Mesendoderm (in vitro differentiated cells): ENCODE results near the gene NPAS3.

Source experiments
- DNase-seq: peaks from one replicate; pipeline ENCODE4 v3.0.0; 2013
- H2AK5ac ChIP-seq: 2 replicates; pipeline ENCODE4 v1.6.1; 2013; ENCODE audit warnings: low read length, inconsistent platforms
- H2BK120ac ChIP-seq: 2 replicates; pipeline ENCODE4 v1.6.1; 2013; ENCODE audit warnings: low read depth, mild to moderate bottlenecking, low read length, moderate library complexity, mixed read lengths
- H2BK15ac ChIP-seq: replicated peaks from 2 replicates; pipeline ENCODE4 v1.6.1; 2013; ENCODE audit warnings: low read depth, mild to moderate bottlenecking, moderate library complexity
- H2BK5ac ChIP-seq: 2 replicates; pipeline ENCODE4 v1.6.1; 2013; ENCODE audit warnings: low read length, inconsistent platforms
- H3K18ac ChIP-seq: 2 replicates; pipeline ENCODE4 v1.6.1; 2013; ENCODE audit warnings: mild to moderate bottlenecking, low read length, mixed read lengths
- H3K23ac ChIP-seq: one replicate; pipeline ENCODE4 v1.6.1; 2013; ENCODE audit warnings: low read length
- H3K27ac ChIP-seq: 2 replicates; pipeline ENCODE4 v1.5.1; 2013; ENCODE audit warnings: low read depth, mild to moderate bottlenecking, inconsistent platforms, low read length, moderate library complexity
- H3K27me3 ChIP-seq: 2 replicates; pipeline ENCODE4 v1.6.1; 2013; ENCODE audit warnings: low read length, control low read depth, mild to moderate bottlenecking, inconsistent platforms; ENCODE audit not compliant: insufficient read depth, poor library complexity
- H3K36me3 ChIP-seq: 2 replicates; pipeline ENCODE4 v1.6.1; 2013; ENCODE audit warnings: low read length, inconsistent platforms; ENCODE audit not compliant: control insufficient read depth, insufficient read depth
- H3K4ac ChIP-seq: one replicate; pipeline ENCODE4 v1.6.1; 2013; ENCODE audit warnings: low read depth, mild to moderate bottlenecking, low read length, moderate library complexity
- H3K4me1 ChIP-seq: 2 replicates; pipeline ENCODE4 v1.6.1; 2013; ENCODE audit warnings: low read depth, low read length, inconsistent platforms; ENCODE audit not compliant: control insufficient read depth
- H3K4me2 ChIP-seq: 2 replicates; pipeline ENCODE4 v1.6.1; 2013; ENCODE audit warnings: low read length
- H3K4me3 ChIP-seq: 2 replicates; pipeline ENCODE4 v1.5.1; 2013; ENCODE audit warnings: mild to moderate bottlenecking, low read length
- H3K56ac ChIP-seq: one replicate; pipeline ENCODE4 v1.6.1; 2013; ENCODE audit warnings: low read length
- H3K79me1 ChIP-seq: 2 replicates; pipeline ENCODE4 v1.6.1; 2013; ENCODE audit warnings: low read length, inconsistent platforms
- H3K79me2 ChIP-seq: 2 replicates; pipeline ENCODE4 v1.6.1; 2013; ENCODE audit warnings: mild to moderate bottlenecking, low read length; ENCODE audit not compliant: control insufficient read depth, insufficient read depth
- H3K9ac ChIP-seq: 2 replicates; pipeline ENCODE4 v1.6.1; 2013; ENCODE audit warnings: low read length, inconsistent platforms
- H4K5ac ChIP-seq: one replicate; pipeline ENCODE4 v1.6.1; 2013; ENCODE audit warnings: low read length
- H4K8ac ChIP-seq: one replicate; pipeline ENCODE4 v1.6.1; 2013; ENCODE audit warnings: low read depth, mild to moderate bottlenecking, control low read depth, low read length, moderate library complexity
- WGBS: extraction: QIAGEN DNeasy Blood & Tissue Kit; methylation state at CpG from one replicate; pipeline ENCODE4 v1.1.7; 2013; ENCODE audit warnings: low lambda C conversion rate, missing lambda C conversion rate; ENCODE audit not compliant: insufficient coverage; ENCODE audit errors: extremely low coverage; 5-methylcytosine and 5-hydroxymethylcytosine counted together

Gene NPAS3

GRCh38 chr14:33376510-33376909 lies 437.8 kb downstream of the NPAS3 start:
- Histone ChIP-seq H3K79me1 (no peaks in the 10 kb centered on the region), H3K27ac (no peak overlapping the region), H4K8ac (no peak overlapping the region), H2BK15ac (no peak overlapping the region), H3K4me2 (no peak overlapping the region), H4K5ac (no peak overlapping the region), H3K18ac (no peak overlapping the region), H3K79me2 (no peaks in the 10 kb centered on the region), H3K4me3 (no peak overlapping the region), H2AK5ac (no peak overlapping the region), H2BK120ac (no peak overlapping the region), H3K36me3 (no peaks in the 10 kb centered on the region), H2BK5ac (no peak overlapping the region), H3K23ac (no peak overlapping the region), H3K9ac (no peak overlapping the region), H3K4me1 (no peaks in the 10 kb centered on the region), H3K56ac (no peak overlapping the region), H3K4ac (no peak overlapping the region), H3K27me3 (no peaks in the 10 kb centered on the region)
- DNase-seq, result no peak
- no CpG with 5 or more reads among the region's 3 CpGs for WGBS

GRCh38 chr14:33377596-33378390 lies 439.1 kb downstream of the NPAS3 start:
- H3K56ac ChIP-seq, result no peak overlapping the region
- H2AK5ac ChIP-seq, result no peak overlapping the region
- no peak overlapping the region for H3K4me2 ChIP-seq
- no peak overlapping the region for H3K9ac ChIP-seq
- H3K27me3 ChIP-seq, result no peaks in the 10 kb centered on the region
- H4K8ac ChIP-seq, result no peak overlapping the region
- H3K4ac ChIP-seq, result no peak overlapping the region
- no peaks in the 10 kb centered on the region for H3K36me3 ChIP-seq
- no peak overlapping the region for H4K5ac ChIP-seq
- H3K79me1 ChIP-seq, result no peaks in the 10 kb centered on the region
- no peak overlapping the region for H3K23ac ChIP-seq
- H3K4me1 ChIP-seq, result no peaks in the 10 kb centered on the region
- no peak overlapping the region for H2BK15ac ChIP-seq
- no peak overlapping the region for H2BK120ac ChIP-seq
- H3K18ac ChIP-seq, result no peak overlapping the region
- no peak overlapping the region for H2BK5ac ChIP-seq
- no peak overlapping the region for H3K4me3 ChIP-seq
- DNase-seq, result no peak
- H3K27ac ChIP-seq, result no peak overlapping the region
- H3K79me2 ChIP-seq, result no peaks in the 10 kb centered on the region
- WGBS, result no CpG with 5 or more reads among the region's 2 CpGs

- Histone ChIP-seq H3K56ac (no peak overlapping the region), H3K27ac (no peak overlapping the region), H3K9ac (no peak overlapping the region), H3K79me1 (no peaks in the 10 kb centered on the region), H3K36me3 (no peaks in the 10 kb centered on the region), H2AK5ac (no peak overlapping the region), H3K79me2 (no peaks in the 10 kb centered on the region), H4K5ac (no peak overlapping the region), H3K4me2 (no peak overlapping the region), H3K4ac (no peak overlapping the region), H3K4me3 (no peak overlapping the region), H3K23ac (no peak overlapping the region), H3K27me3 (no peaks in the 10 kb centered on the region), H4K8ac (no peak overlapping the region), H2BK5ac (no peak overlapping the region), H2BK15ac (no peak overlapping the region), H3K18ac (no peak overlapping the region), H3K4me1 (no peaks in the 10 kb centered on the region), H2BK120ac (no peak overlapping the region)
- no CpG with 5 or more reads among the region's 2 CpGs for WGBS
- no peak for DNase-seq
These were observed 443.0 kb downstream of the NPAS3 start for GRCh38 chr14:33381717-33382116.

DNA sequence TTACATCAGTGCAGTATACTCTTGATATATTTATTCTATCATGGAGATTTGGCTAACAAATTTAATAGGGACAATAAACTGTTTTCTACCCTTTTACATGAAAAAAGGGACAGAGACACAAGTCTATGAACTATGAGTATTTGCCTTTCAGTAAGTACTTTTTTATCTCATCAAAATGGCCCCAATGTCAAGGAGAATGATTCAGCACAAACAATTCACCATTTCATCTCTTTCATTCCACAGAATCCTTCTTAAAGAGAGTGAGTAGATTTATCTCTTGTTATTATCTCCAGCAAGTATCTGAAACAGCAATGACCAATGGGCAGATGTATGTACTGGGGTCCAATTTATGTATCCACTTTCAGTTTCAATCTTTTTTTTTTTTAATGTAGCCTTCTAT lies 447.5 kb downstream of the NPAS3 start:
- Histone ChIP-seq H3K36me3 (no peaks in the 10 kb centered on the region), H3K4me1 (no peaks in the 10 kb centered on the region), H2BK120ac (no peak overlapping the region), H3K56ac (no peak overlapping the region), H3K79me2 (no peaks in the 10 kb centered on the region), H3K23ac (no peak overlapping the region), H3K27ac (no peak overlapping the region), H3K9ac (no peak overlapping the region), H2BK15ac (no peak overlapping the region), H3K27me3 (no peaks in the 10 kb centered on the region), H3K18ac (no peak overlapping the region), H2AK5ac (no peak overlapping the region), H3K79me1 (no peaks in the 10 kb centered on the region), H3K4me3 (no peak overlapping the region), H2BK5ac (no peak overlapping the region), H4K5ac (no peak overlapping the region), H4K8ac (no peak overlapping the region), H3K4ac (no peak overlapping the region), H3K4me2 (no peak overlapping the region)
- no peak for DNase-seq

DNA sequence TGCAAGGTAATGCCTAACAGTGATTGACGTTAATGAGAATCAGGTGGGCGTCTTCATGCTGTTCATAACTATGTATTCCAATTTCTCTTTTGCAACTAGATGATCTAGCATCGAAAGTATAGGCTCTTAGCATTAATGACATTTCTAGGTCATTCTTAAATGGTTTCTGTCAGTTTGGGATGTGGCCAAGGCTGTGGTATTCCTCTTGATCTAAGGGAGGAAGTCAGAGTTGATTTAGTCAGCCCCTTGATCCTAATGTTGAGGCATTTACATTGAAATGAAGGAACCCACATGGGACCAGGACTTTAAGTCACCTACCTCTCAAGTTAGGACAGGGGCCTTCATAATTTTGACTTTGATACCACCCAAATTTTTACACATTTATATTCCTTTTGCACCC lies 448.1 kb downstream of the NPAS3 start:
- Histone ChIP-seq H3K36me3 (no peaks in the 10 kb centered on the region), H2BK120ac (no peak overlapping the region), H2BK5ac (no peak overlapping the region), H3K18ac (no peak overlapping the region), H3K27me3 (no peaks in the 10 kb centered on the region), H3K56ac (no peak overlapping the region), H3K9ac (no peak overlapping the region), H3K4me3 (no peak overlapping the region), H3K4me2 (no peak overlapping the region), H2BK15ac (no peak overlapping the region), H4K8ac (no peak overlapping the region), H3K23ac (no peak overlapping the region), H3K27ac (no peak overlapping the region), H3K79me1 (no peaks in the 10 kb centered on the region), H4K5ac (no peak overlapping the region), H3K4me1 (no peaks in the 10 kb centered on the region), H3K79me2 (no peaks in the 10 kb centered on the region), H3K4ac (no peak overlapping the region), H2AK5ac (no peak overlapping the region)
- DNase-seq, result no peak
- no CpG with 5 or more reads among the region's 3 CpGs for WGBS

DNA sequence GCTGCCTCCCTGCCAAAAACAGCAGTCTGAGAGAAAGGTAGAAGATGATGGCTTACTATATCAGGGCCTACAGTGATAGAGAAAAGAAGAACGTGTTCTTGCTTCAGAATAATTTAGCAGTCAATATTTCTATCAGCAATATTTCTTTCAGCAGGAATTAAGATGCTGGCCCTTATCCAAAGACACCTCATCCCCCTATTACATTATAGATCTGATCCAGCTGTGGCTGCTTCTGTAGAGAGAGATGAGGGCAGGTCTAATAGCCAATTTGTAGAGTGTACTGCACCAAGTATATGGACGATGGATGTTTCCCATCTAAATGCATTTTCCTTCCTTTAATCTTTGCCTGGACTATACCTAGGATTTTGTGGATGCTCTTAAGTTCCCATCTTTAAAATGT lies 451.7 kb downstream of the NPAS3 start:
- no peak overlapping the region for H3K27ac ChIP-seq
- no peaks in the 10 kb centered on the region for H3K27me3 ChIP-seq
- no peak overlapping the region for H2AK5ac ChIP-seq
- H3K4me3 ChIP-seq, result no peak overlapping the region
- no peak overlapping the region for H2BK120ac ChIP-seq
- no peak for DNase-seq
- no CpG with 5 or more reads among the region's 2 CpGs for WGBS
- H3K23ac ChIP-seq, result no peak overlapping the region
- no peak overlapping the region for H4K8ac ChIP-seq
- H3K79me2 ChIP-seq, result no peaks in the 10 kb centered on the region
- no peak overlapping the region for H2BK15ac ChIP-seq
- no peaks in the 10 kb centered on the region for H3K4me1 ChIP-seq
- H3K56ac ChIP-seq, result no peak overlapping the region
- no peaks in the 10 kb centered on the region for H3K36me3 ChIP-seq
- no peak overlapping the region for H3K4me2 ChIP-seq
- no peak overlapping the region for H3K18ac ChIP-seq
- H3K4ac ChIP-seq, result no peak overlapping the region
- H4K5ac ChIP-seq, result no peak overlapping the region
- H3K9ac ChIP-seq, result no peak overlapping the region
- H3K79me1 ChIP-seq, result no peaks in the 10 kb centered on the region
- H2BK5ac ChIP-seq, result no peak overlapping the region
